Amniotic epithelial cell (primary cell): ENCODE results near the gene KLF11.
A peak's percentile ranks its signal among the peaks of the same experiment; 100 is the strongest.
"Not testable (repeated sequence)": the region's sequence is repeated elsewhere in the genome, so short reads cannot be mapped to it uniquely, and the experiment has no call there.

Experiments used
- DNase-seq: peaks from one replicate; pipeline ENCODE4 v3.0.0-alpha.2; 2010; ENCODE audit warnings: low read depth

Gene KLF11

GRCh38 chr2:10009811-10010781, 33.3 kb upstream of the KLF11 start:
- DNase-seq, result peak; percentile 30

DNA sequence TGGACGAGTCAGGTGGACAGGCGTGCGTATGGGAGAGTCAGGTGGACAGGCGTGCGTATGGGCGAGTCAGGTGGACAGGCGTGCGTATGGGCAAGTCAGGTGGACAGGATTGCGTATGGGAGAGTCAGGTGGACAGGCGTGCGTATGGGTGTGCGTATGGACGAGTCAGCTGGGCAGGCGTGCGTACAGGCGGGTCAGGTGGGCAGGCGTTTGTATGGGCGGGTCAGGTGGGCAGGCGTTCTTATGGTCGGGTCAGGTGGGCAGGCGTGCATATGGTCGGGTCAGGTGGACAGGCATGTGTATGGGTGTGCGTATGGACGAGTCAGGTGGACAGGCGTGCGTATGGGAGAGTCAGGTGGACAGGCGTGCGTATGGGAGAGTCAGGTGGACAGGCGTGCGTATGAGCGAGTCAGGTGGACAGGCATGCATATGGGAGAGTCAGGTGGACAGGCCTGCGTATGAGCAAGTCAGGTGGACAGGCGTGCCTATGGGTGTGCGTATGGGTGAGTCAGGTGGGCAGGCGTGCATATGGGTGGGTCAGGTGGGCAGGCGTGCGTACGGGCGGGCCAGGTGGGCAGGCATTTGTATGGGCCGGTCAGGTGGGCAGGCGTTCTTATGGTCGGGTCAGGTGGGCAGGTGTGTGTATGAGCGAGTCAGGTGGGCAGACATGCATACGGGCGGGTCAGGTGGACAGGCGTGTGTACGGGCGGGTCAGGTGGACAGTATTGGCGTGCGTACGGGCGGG, 32.3 kb upstream of the KLF11 start:
- not testable (repeated sequence) for DNase-seq

- DNase-seq, result not testable (repeated sequence)
These were observed 31.6 kb upstream of the KLF11 start for GRCh38 chr2:10011606-10012325.

- not testable (repeated sequence) for DNase-seq
These were observed 30.9 kb upstream of the KLF11 start for GRCh38 chr2:10012366-10012962.

- DNase-seq, result no peak
These were observed 30.3 kb upstream of the KLF11 start for GRCh38 chr2:10012963-10013461.

DNA sequence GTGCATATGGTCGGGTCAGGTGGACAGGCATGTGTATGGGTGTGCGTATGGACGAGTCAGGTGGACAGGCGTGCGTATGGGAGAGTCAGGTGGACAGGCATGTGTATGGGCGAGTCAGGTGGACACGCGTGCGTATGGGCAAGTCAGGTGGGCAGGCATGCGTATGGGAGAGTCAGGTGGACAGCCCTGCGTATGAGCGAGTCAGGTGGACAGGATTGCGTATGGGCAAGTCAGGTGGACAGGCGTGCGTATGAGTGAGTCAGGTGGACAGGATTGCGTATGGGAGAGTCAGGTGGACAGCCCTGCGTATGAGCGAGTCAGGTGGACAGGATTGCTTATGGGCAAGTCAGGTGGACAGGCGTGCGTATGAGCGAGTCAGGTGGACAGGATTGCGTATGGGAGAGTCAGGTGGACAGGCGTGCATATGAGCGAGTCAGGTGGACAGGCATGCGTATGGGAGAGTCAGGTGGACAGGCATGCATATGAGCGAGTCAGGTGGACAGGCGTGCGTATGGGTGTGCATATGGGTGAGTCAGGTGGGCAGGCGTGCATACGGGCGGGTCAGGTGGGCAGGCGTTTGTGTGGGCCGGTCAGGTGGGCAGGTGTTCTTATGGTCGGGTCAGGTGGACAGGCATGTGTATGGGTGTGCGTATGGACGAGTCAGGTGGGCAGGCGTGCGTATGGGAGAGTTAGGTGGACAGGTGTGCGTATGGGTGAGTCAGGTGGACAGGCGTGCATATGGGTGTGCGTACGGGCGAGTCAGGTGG, 29.5 kb upstream of the KLF11 start:
- DNase-seq, result not testable (repeated sequence)

DNA sequence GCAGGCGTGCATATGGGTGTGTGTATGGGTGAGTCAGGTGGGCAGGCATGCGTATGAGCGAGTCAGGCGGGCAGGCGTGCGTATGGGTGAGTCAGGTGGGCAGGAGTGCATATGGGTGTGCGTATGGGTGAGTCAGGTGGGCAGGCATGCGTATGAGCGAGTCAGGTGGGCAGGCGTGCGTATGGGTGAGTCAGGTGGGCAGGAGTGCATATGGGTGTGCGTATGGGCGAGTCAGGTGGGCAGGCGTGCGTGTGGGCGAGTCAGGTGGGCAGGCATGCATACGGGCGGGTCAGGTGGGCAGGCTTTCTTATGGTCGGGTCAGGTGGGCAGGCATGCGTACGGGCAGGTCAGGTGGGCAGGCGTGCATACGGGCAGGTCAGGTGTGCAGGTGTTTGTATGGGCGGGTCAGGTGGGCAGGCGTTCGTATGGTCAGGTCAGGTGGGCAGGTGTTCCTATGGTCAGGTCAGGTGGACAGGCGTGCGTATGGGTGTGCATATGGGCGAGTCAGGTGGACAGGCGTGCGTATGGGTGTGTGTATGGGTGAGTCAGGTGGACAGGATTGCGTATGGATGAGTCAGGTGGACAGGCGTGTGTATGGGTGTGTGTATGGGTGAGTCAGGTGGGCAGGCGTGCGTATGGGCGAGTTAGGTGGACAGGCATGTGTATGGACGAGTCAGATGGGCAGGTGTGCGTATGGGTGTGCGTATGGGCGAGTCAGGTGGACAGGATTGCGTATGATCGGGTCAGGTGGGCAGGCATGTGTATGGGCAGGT, 28.7 kb upstream of the KLF11 start:
- DNase-seq, result no peak

DNA sequence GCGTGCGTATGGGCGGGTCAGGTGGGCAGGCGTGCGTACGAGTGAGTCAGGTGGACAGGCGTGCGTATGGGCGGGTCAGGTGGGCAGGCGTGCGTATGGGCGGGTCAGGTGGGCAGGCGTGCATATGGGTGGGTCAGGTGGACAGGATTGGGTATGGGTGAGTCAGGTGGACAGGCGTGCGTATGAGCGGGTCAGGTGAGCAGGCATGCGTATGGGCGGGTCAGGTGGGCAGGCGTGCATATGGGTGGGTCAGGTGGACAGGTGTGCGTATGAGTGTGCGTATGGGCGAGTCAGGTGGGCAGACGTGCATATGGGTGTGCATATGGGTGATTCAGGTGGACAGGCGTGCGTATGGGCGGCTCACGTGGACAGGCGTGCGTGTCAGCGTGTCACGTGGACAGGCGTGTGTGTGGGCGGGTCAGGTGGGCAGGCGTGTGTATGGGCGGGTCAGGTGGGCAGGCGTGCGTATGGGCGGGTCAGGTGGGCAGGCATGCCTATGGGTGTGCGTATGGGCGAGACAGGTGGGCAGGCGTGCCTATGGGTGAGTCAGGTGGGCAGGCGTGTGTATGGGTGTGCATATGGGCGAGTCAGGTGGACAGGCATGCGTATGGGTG, 27.9 kb upstream of the KLF11 start:
- not testable (repeated sequence) for DNase-seq

GRCh38 chr2:10016001-10016801, 27.1 kb upstream of the KLF11 start:
- no peak for DNase-seq

GRCh38 chr2:10016802-10017258, 26.5 kb upstream of the KLF11 start:
- DNase-seq, result no peak

DNA sequence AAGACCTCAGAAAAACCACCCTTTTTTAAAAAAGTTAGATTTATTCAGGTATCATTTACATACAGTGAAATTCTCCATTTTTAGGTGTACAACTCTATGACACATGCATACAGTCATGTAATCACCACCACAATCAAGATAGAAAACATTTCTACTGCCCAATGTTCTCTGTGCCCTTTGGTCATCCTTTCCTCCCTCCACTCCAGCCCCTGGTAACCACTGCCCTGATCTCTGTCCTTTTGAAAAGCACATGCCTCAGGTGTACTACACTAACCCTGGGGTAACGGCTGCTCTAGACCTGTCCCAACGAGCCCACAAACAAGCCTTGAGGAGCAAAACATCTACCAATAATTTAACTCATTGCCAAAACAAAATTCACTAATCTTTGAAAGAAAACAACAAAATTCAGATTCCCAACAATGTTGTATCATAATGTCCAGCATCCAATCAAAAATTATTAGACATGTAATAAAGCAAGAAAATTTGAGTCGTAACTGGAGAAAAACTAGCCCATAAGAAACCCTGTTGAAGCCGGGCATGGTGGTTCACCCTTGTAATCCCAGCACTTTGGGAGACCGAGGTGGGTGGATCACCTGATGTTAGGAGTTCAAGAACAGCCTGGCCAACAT, 25.9 kb upstream of the KLF11 start:
- no peak for DNase-seq

DNA sequence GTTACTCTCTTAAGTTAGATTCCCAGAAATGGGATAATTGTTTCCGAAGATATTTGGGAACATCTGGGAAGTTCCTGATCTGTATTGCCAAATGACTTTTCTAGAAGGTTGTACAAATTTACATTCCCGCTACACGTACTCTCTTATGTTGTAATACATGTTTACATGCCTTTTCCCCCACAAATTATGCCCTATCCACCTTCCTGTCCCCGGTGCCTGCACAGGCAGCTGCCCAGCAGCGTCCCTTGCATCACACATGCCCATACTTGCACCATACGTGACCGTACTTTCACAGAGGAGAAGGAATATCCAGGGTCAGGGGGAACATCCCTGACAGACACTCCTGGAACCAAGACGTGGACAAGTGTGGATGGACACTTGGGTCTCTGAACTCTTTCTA, 24.2 kb upstream of the KLF11 start:
- DNase-seq, result peak; percentile 29

- no peak for DNase-seq
These were observed 23.5 kb upstream of the KLF11 start for GRCh38 chr2:10019602-10020400.

GRCh38 chr2:10022041-10022421, 21.3 kb upstream of the KLF11 start:
- DNase-seq, result no peak

GRCh38 chr2:10022445-10022844, 20.9 kb upstream of the KLF11 start:
- DNase-seq, result no peak

DNA sequence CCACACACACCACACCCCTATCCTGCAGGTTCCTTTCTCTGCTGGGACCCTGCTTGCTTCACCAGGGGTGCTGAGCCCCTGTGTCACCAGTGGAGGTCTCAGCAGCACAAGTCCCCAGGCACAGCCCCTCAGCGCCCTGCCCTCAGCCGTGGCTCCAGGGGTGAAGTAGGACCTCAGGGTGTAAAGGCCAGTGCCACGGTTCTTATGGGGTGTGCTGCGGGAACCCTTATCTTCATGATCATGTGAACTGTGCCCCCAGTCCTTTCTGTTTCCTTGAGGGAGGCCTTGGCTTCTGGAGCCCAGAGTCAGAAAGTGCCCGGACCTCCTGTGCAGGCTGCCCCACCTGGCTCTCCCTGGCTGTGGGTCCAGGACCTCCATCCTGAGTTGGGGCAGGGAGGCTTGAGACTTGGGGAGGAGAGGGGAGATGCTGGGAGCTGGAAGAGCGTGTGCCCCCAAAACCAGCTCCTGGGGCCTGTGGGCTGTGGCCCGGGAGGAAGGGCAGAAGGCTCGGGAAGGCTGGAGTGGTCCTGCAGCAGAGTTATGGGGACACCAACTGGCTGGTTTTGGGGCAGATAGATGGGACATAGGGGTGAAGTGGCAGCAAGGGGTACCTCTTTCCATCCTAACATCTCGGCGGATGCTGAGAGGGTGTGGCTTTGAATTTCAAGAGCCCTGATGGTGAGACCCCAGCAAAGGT, 20.2 kb upstream of the KLF11 start:
- DNase-seq, result no peak
